HepG2 (cell line): ENCODE data around the gene ZNF22. TPM values are rescaled to one million over a fixed set of nuclear protein-coding genes. Genes with fewer than 3 reads are reported as not detected.

Source experiments
- ASH2L ChIP-seq: fragments of 300-600, 200-600 bp; sonication (generic); IDR thresholded peaks from 2 replicates; pipeline ENCODE4 v1.7.0; 2017; ENCODE audit warnings: low read depth, mild to moderate bottlenecking, moderate library complexity, mixed read lengths, low read length; ENCODE audit not compliant: insufficient read length
- CREB3 ChIP-seq: sonication (generic); formaldehyde crosslinking; IDR thresholded peaks from 2 replicates; pipeline ENCODE4 v1.5.0; 2020; ENCODE audit warnings: missing genetic modification reagents
- DNMT3B ChIP-seq: conservative IDR thresholded peaks from 2 replicates; pipeline ENCODE4 v1.6.1; 2016; ENCODE audit warnings: missing biosample characterization, control low read depth
- HOMEZ ChIP-seq: IDR thresholded peaks from 2 replicates; pipeline ENCODE4 v1.6.1; 2016; ENCODE audit warnings: low read depth
- HOXA7 ChIP-seq: sonication (generic); formaldehyde crosslinking; IDR thresholded peaks from 2 replicates; pipeline ENCODE4 v1.8.1; 2022; ENCODE audit warnings: mild to moderate bottlenecking, missing genetic modification reagents, moderate library complexity
- KAT8 ChIP-seq: IDR thresholded peaks from 2 replicates; pipeline ENCODE4 v1.6.1; 2016; ENCODE audit warnings: missing genetic modification reagents, missing compliant biosample characterization
- NFKBIZ ChIP-seq: IDR thresholded peaks from 2 replicates; pipeline ENCODE4 v1.6.1; 2018; ENCODE audit warnings: missing genetic modification reagents, missing compliant biosample characterization
- SP140L ChIP-seq: sonication (generic); formaldehyde crosslinking; IDR thresholded peaks from 2 replicates; pipeline ENCODE4 v1.4.0; 2020; ENCODE audit warnings: missing genetic modification reagents, borderline replicate concordance
- ZNF512B ChIP-seq: sonication (generic); formaldehyde crosslinking; IDR thresholded peaks from 2 replicates; pipeline ENCODE4 v1.5.1; 2020; ENCODE audit warnings: missing genetic modification reagents, mild to moderate bottlenecking, borderline replicate concordance
- ZNF629 ChIP-seq: sonication (generic); formaldehyde crosslinking; conservative IDR thresholded peaks from 2 replicates; pipeline ENCODE4 v1.5.0; 2020; ENCODE audit warnings: missing genetic modification reagents
- ZNF737 ChIP-seq: sonication (generic); formaldehyde crosslinking; IDR thresholded peaks from 2 replicates; pipeline ENCODE4 v1.5.0; 2020; ENCODE audit warnings: missing genetic modification reagents, mild to moderate bottlenecking, borderline replicate concordance
- polyA plus RNA-seq, 8 experiments: library from polyadenylated mRNA; depleted of rRNA in 3 of 8; stranded (reverse) in 7 of 8; unstranded in 1 of 8; fragments of >200 nt; fragmentation: Illumina TruSeq in 4 of 8; extraction: Trizol in 4 of 8; gene quantifications; 2 replicates each; pipeline versions ENCODE4 v1.2.1 to v1.2.3, GENCODE V29; 2011 to 2016; ENCODE audit warnings: low read depth in 4 of 8, missing spikeins in 1 of 8, mixed read lengths in 1 of 8; ENCODE audit not compliant: insufficient read depth in 1 of 8
- total RNA-seq, 5 experiments: library from RNA; depleted of rRNA; stranded (reverse); fragments of >200 nt; fragmentation: Illumina TruSeq; extraction: Trizol; gene quantifications; 2 replicates each; pipeline ENCODE4 v1.2.3, GENCODE V29; 2016; ENCODE audit warnings: low read depth in 1 of 5
- TF ChIP-seq, protein P1 (sequence below): sonication (generic); formaldehyde crosslinking; IDR thresholded peaks from 2 replicates; pipeline ENCODE4 v1.4.0; 2020; ENCODE audit warnings: missing genetic modification reagents
- TF ChIP-seq, protein P2 (sequence below): sonication (generic); IDR thresholded peaks from 2 replicates; pipeline ENCODE4 v1.6.1; 2016; ENCODE audit warnings: low read depth, borderline replicate concordance
- TF ChIP-seq, protein P3 (sequence below): IDR thresholded peaks from 2 replicates; pipeline ENCODE4 v1.6.1; 2018; ENCODE audit warnings: missing genetic modification reagents
- TF ChIP-seq, protein P4 (sequence below): sonication (generic); formaldehyde crosslinking; IDR thresholded peaks from 2 replicates; pipeline ENCODE4; 2020; ENCODE audit warnings: missing genetic modification reagents, mild to moderate bottlenecking, borderline replicate concordance

Gene ZNF22
- total and polyA plus RNA-seq, 2 of the 13 experiments (the other 11 are each of a cell fraction or from before 2014, with no cell fraction given), result 0.40 to 1.3 TPM

GRCh38 chr10:44974628-44975430 lies 25.9 kb upstream of the ZNF22 start (continued):
- TF ChIP-seq CREB3 (no peak), ASH2L (no peak), HOMEZ (CRISPR knock-in tag) (no peak), ZNF737 (CRISPR knock-in tag) (no peak), DNMT3B (CRISPR knock-in tag) (no peak), ZNF629 (peak; percentile 85), ZNF512B (CRISPR knock-in tag) (no peak), NFKBIZ (CRISPR knock-in tag) (no peak; the same call in 1 of the 2 replicates), KAT8 (0 out of 2 replicates have a peak, but pooled peaks have one; percentile 16), HOXA7 (no peak), SP140L (CRISPR knock-in tag) (no peak)
- TF ChIP-seq, protein P1, sequence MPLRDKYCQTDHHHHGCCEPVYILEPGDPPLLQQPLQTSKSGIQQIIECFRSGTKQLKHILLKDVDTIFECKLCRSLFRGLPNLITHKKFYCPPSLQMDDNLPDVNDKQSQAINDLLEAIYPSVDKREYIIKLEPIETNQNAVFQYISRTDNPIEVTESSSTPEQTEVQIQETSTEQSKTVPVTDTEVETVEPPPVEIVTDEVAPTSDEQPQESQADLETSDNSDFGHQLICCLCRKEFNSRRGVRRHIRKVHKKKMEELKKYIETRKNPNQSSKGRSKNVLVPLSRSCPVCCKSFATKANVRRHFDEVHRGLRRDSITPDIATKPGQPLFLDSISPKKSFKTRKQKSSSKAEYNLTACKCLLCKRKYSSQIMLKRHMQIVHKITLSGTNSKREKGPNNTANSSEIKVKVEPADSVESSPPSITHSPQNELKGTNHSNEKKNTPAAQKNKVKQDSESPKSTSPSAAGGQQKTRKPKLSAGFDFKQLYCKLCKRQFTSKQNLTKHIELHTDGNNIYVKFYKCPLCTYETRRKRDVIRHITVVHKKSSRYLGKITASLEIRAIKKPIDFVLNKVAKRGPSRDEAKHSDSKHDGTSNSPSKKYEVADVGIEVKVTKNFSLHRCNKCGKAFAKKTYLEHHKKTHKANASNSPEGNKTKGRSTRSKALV (CRISPR knock-in tag), result no peak
- TF ChIP-seq, protein P2, sequence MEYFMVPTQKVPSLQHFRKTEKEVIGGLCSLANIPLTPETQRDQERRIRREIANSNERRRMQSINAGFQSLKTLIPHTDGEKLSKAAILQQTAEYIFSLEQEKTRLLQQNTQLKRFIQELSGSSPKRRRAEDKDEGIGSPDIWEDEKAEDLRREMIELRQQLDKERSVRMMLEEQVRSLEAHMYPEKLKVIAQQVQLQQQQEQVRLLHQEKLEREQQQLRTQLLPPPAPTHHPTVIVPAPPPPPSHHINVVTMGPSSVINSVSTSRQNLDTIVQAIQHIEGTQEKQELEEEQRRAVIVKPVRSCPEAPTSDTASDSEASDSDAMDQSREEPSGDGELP, result peak; percentile 31; the same call in 1 of the 2 replicates
- TF ChIP-seq, protein P3, sequence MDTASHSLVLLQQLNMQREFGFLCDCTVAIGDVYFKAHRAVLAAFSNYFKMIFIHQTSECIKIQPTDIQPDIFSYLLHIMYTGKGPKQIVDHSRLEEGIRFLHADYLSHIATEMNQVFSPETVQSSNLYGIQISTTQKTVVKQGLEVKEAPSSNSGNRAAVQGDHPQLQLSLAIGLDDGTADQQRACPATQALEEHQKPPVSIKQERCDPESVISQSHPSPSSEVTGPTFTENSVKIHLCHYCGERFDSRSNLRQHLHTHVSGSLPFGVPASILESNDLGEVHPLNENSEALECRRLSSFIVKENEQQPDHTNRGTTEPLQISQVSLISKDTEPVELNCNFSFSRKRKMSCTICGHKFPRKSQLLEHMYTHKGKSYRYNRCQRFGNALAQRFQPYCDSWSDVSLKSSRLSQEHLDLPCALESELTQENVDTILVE, result no peak; the same call in 1 of the 2 replicates
- TF ChIP-seq, protein P4, sequence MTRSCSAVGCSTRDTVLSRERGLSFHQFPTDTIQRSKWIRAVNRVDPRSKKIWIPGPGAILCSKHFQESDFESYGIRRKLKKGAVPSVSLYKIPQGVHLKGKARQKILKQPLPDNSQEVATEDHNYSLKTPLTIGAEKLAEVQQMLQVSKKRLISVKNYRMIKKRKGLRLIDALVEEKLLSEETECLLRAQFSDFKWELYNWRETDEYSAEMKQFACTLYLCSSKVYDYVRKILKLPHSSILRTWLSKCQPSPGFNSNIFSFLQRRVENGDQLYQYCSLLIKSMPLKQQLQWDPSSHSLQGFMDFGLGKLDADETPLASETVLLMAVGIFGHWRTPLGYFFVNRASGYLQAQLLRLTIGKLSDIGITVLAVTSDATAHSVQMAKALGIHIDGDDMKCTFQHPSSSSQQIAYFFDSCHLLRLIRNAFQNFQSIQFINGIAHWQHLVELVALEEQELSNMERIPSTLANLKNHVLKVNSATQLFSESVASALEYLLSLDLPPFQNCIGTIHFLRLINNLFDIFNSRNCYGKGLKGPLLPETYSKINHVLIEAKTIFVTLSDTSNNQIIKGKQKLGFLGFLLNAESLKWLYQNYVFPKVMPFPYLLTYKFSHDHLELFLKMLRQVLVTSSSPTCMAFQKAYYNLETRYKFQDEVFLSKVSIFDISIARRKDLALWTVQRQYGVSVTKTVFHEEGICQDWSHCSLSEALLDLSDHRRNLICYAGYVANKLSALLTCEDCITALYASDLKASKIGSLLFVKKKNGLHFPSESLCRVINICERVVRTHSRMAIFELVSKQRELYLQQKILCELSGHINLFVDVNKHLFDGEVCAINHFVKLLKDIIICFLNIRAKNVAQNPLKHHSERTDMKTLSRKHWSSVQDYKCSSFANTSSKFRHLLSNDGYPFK (CRISPR knock-in tag), result no peak
